ENCODE data around the gene PXK. TPM values are rescaled to one million over a fixed set of nuclear protein-coding genes. Genes with fewer than 3 reads are reported as not detected.
A peak's percentile ranks its signal among the peaks of the same experiment; 100 is the strongest.

PXK gene
- total RNA-seq, 6 donors from 2014 or later = 17.6 to 38.8 (median 23.2) TPM

DNA sequence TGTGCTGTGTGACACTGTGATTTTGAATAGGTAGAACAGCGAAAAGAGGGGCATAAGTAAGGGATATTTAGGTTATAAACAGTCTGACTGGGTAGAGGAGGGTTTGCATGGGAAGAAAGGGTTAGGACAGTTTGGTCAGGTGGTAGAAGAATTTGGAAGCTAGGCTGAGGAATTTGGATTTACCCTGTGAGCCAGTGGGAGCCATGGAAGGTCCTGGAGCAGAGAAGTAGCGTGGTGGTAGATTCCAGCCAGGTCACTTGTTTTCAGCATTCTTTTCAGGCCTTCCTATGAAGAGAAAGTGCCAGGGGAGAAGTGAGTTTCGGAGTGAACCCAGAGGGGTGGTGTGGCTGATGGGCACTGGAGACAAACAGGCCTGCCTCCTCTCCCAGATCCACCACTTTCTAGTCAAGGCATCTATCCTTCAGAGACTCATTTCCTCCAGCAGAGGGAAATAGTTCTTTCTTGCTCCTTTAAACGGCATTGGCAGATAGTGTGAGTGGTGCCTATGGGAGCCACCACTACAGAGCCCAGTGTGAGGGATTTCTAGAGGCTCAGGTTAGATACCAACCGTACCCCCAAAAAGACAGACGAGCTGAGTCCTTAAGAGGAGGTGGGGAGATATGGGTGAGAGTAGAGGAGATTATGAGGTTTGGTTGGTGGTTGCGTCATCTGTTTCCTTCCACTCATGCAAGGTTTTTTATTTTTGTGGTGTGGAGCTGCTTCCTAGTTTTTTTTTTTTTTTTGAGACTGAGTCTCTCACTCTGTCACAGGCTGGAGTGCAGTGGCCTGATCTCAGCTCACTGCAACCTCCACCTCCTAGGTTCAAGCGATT, 21.2 kb downstream of the PXK start:
- 58 to 73% methylated on average over 8 of the region's 8 CpGs for WGBS, 2 donors
- Histone ChIP-seq H3K27me3 (no peaks in the 10 kb centered on the region), H3K4me3 (no peak overlapping the region), H3K9me3 (no peaks in the 10 kb centered on the region), H3K36me3 (no peaks in the 10 kb centered on the region), H3K27ac (peak overlapping the region in 2 of 4 donors; percentile 63 to 80), H3K4me1 (peaks cover 2 to 49% (median 30%) of the 10 kb centered on the region in 4 donors)
- peak in 1 of 2 donors; percentile 29 for ATAC-seq (ENCODE audit: low FRiP score in 2 of 2)
- TF ChIP-seq POLR2A (IDR thresholded peaks at IDR 0.05) (no peak), CTCF (IDR thresholded peaks at IDR 0.05) (no peak), POLR2AphosphoS5 (IDR thresholded peaks at IDR 0.05) (no peak), EP300 (IDR thresholded peaks at IDR 0.05) (no peak)
- DNase-seq = no peak

DNA sequence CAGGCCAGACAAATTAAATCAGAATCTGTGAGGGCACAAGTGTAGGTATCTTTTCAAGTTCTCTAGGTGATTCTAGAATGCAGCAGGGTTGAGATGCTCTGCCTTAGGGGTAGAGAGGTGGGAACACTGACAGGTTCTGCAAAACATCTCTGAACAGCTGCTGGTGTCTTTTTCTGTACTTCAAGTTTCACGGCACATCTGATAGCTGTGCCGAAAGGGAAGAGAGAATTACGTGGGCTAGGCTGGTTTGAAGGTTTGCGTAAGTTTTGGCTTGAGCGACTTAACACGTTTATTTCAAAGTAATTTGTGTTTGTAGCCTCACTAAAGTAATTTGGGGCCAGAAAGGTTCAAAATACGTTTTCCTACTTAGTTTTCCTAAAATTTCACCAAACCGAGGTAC, 22.5 kb downstream of the PXK start:
- no peak for DNase-seq
- Histone ChIP-seq H3K27ac (peak overlapping the region in 1 of 4 donors; percentile 18), H3K4me1 (peaks cover 2 to 43% (median 25%) of the 10 kb centered on the region in 4 donors), H3K36me3 (no peaks in the 10 kb centered on the region), H3K4me3 (no peak overlapping the region), H3K27me3 (no peaks in the 10 kb centered on the region), H3K9me3 (no peaks in the 10 kb centered on the region)
- TF ChIP-seq POLR2AphosphoS5 (IDR thresholded peaks at IDR 0.05) (no peak), POLR2A (IDR thresholded peaks at IDR 0.05) (no peak), EP300 (IDR thresholded peaks at IDR 0.05) (no peak), CTCF (IDR thresholded peaks at IDR 0.05) (no peak)
- ATAC-seq (ENCODE audit: low FRiP score in 2 of 2) = no peak
- WGBS, 2 donors = 65 to 79% methylated on average over 8 of the region's 8 CpGs

DNA sequence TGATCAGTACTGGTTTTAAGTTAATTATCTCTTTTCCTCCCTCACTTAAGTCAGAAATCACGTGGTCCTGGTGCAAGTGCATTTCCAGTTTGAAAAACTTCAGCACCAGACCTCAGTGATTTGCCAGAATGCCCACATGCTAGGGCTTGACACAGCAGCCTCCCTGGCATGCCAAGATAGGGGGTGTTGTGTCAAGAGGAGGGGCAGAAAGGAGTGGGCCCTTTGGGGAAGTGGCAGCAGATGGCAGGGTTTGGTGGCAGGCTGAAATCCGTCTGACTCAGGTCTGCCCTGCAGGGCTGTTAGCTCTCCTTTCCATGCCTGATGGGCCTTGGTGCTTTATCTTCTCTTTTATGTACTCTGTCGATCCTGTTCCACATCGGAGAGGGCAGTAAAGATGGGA, 23.4 kb downstream of the PXK start:
- no peak overlapping the region for H3K4me3 ChIP-seq
- H3K36me3 ChIP-seq = no peaks in the 10 kb centered on the region
- TF ChIP-seq POLR2AphosphoS5 (IDR thresholded peaks at IDR 0.05) (no peak), POLR2A (IDR thresholded peaks at IDR 0.05) (no peak), CTCF (IDR thresholded peaks at IDR 0.05) (no peak), EP300 (IDR thresholded peaks at IDR 0.05) (no peak)
- H3K27me3 ChIP-seq = no peaks in the 10 kb centered on the region
- peaks cover 2 to 34% (median 17%) of the 10 kb centered on the region in 4 donors for H3K4me1 ChIP-seq
- H3K9me3 ChIP-seq = no peaks in the 10 kb centered on the region
- ATAC-seq (ENCODE audit: low FRiP score in 2 of 2) (peak in 1 of 2 donors; percentile 41), DNase-seq (peak in 1 of 2 donors; percentile 33)
- no peak overlapping the region for H3K27ac ChIP-seq
- WGBS, 2 donors = 51 to 60% methylated on average over 4 of the region's 4 CpGs

GRCh38 chr3:58357402-58357801, 24.7 kb downstream of the PXK start:
- peaks cover 2 to 33% (median 11%) of the 10 kb centered on the region in 4 donors for H3K4me1 ChIP-seq
- no peak for ATAC-seq (ENCODE audit: low FRiP score in 2 of 2)
- 93% methylated on average over 3 of the region's 3 CpGs for WGBS, 2 donors
- no peaks in the 10 kb centered on the region for H3K36me3 ChIP-seq
- DNase-seq = no peak
- H3K27me3 ChIP-seq = no peaks in the 10 kb centered on the region
- H3K27ac ChIP-seq = no peak overlapping the region
- H3K4me3 ChIP-seq = no peak overlapping the region
- H3K9me3 ChIP-seq = no peaks in the 10 kb centered on the region
- TF ChIP-seq POLR2A (IDR thresholded peaks at IDR 0.05) (no peak), POLR2AphosphoS5 (IDR thresholded peaks at IDR 0.05) (no peak), EP300 (IDR thresholded peaks at IDR 0.05) (no peak), CTCF (IDR thresholded peaks at IDR 0.05) (no peak)
